SK-N-SH (cell line): ENCODE data around the gene STARD5. TPM values are rescaled to one million over a fixed set of nuclear protein-coding genes. Genes with fewer than 3 reads are reported as not detected.

Source experiments
- CTCF ChIA-PET: fragments of 300-600, 350-600 bp; formaldehyde crosslinking; extraction: SDS; loops from one replicate; lab custom pipeline; 2021; lab: Yijun Ruan, JAX
- POLR2A ChIA-PET: fragments of 350-600 bp; sonication (Branson Sonifier 250); formaldehyde crosslinking; extraction: SDS; loops from one replicate; lab custom pipeline; 2020; ENCODE audit warnings: antibody characterized with exemption, inconsistent platforms; lab: Yijun Ruan, JAX
- DNase-seq: peaks from one replicate; pipeline ENCODE4 v3.0.0; 2012
- H2AFZ ChIP-seq: fragments of 200-600 bp; sonication (generic); 2 replicates; pipeline ENCODE4 v1.8.1; 2016; ENCODE audit warnings: antibody characterized with exemption, mild to moderate bottlenecking, low read depth
- H3F3A ChIP-seq: fragments of 200-600 bp; sonication (generic); replicated peaks from 2 replicates; pipeline ENCODE3; 2016; ENCODE audit warnings: antibody characterized with exemption, mild to moderate bottlenecking; ENCODE audit not compliant: insufficient read depth
- H3K27ac ChIP-seq, 2 experiments: fragments of 200-500 bp in 1 of 2; fragments of 200-600 bp in 1 of 2; sonication (Bioruptor generic) in 1 of 2; sonication (generic), shearing (Covaris generic) in 1 of 2; 2 replicates each; pipeline versions ENCODE4 v1.5.1 to v1.6.1; 2014 to 2016; ENCODE audit warnings: low read depth in 2 of 2, inconsistent platforms in 1 of 2, low read length in 1 of 2, mild to moderate bottlenecking in 1 of 2, mixed read lengths in 1 of 2
- H3K27me3 ChIP-seq: fragments of 200-600 bp; sonication (generic), shearing (Covaris generic); 2 replicates; pipeline ENCODE4 v1.6.1; 2016; ENCODE audit warnings: mixed run types; ENCODE audit not compliant: insufficient read depth
- H3K36me3 ChIP-seq, 2 experiments: fragments of 200-500 bp in 1 of 2; fragments of 200-600 bp in 1 of 2; sonication (Bioruptor generic) in 1 of 2; sonication (generic) in 1 of 2; replicated peaks in 1 of 2; 2 replicates each; pipeline versions ENCODE3 to v1.5.1; 2014 to 2016; ENCODE audit warnings: low read length in 1 of 2, mild to moderate bottlenecking in 1 of 2; ENCODE audit not compliant: insufficient read depth in 2 of 2, control insufficient read depth in 1 of 2
- H3K4me1 ChIP-seq, 2 experiments: fragments of 200-500 bp in 1 of 2; fragments of 200-600 bp in 1 of 2; sonication (Bioruptor generic) in 1 of 2; sonication (generic), shearing (Covaris generic) in 1 of 2; 2 replicates each; pipeline versions ENCODE4 v1.5.1 to v1.6.1; 2014 to 2016; ENCODE audit warnings: low read depth in 1 of 2, low read length in 1 of 2, mixed run types in 1 of 2; ENCODE audit not compliant: insufficient read depth in 2 of 2, control insufficient read depth in 1 of 2
- H3K4me2 ChIP-seq: fragments of 200-600 bp; sonication (generic), shearing (Covaris generic); 2 replicates; pipeline ENCODE4 v1.6.1; 2017; ENCODE audit warnings: mixed run types
- H3K4me3 ChIP-seq, 2 experiments: fragments of 200-500 bp in 1 of 2; fragments of 200-600 bp in 1 of 2; sonication (Bioruptor generic) in 1 of 2; sonication (generic), shearing (Covaris generic) in 1 of 2; 2 replicates each; pipeline versions ENCODE4 v1.5.1 to v1.8.1; 2014 to 2016; ENCODE audit warnings: low read depth in 2 of 2, inconsistent platforms in 1 of 2, low read length in 1 of 2, mild to moderate bottlenecking in 1 of 2, mixed read lengths in 1 of 2, moderate library complexity in 1 of 2
- H3K79me2 ChIP-seq: fragments of 200-600 bp; sonication (generic); 2 replicates; pipeline ENCODE4 v1.8.1; 2017; ENCODE audit warnings: mild to moderate bottlenecking; ENCODE audit not compliant: insufficient read depth
- H3K9ac ChIP-seq: fragments of 200-600 bp; sonication (generic); 2 replicates; pipeline ENCODE4 v1.6.1; 2017; ENCODE audit warnings: mixed run types
- H3K9me2 ChIP-seq: fragments of 200-600 bp; sonication (generic); 2 replicates; pipeline ENCODE4 v1.6.1; 2017; ENCODE audit warnings: mixed run types
- H3K9me3 ChIP-seq: fragments of 200-600 bp; sonication (generic); 2 replicates; pipeline ENCODE4 v1.6.1; 2017; ENCODE audit warnings: mixed run types, mild to moderate bottlenecking, moderate library complexity
- H4K20me1 ChIP-seq: fragments of 200-600 bp; sonication (generic); 2 replicates; pipeline ENCODE4 v1.6.1; 2017; ENCODE audit warnings: mild to moderate bottlenecking, mixed run types; ENCODE audit not compliant: insufficient read depth
- FOXM1 ChIP-seq: IDR thresholded peaks from 2 replicates; pipeline ENCODE4 v1.4.0; 2012; ENCODE audit warnings: low read depth, mild to moderate bottlenecking
- MXI1 ChIP-seq: IDR thresholded peaks from 2 replicates; pipeline ENCODE4 v1.6.1; 2012; ENCODE audit warnings: mild to moderate bottlenecking, low read depth, low read length, improper control_type of control experiment
- NRF1 ChIP-seq: IDR thresholded peaks from 2 replicates; pipeline ENCODE4 v1.6.1; 2012; ENCODE audit warnings: low read depth, mild to moderate bottlenecking, low read length
- PBX3 ChIP-seq: IDR thresholded peaks from 2 replicates; pipeline ENCODE4; 2012
- TCF12 ChIP-seq: IDR thresholded peaks from 2 replicates; pipeline ENCODE4 v1.4.0; 2012
- TEAD4 ChIP-seq: IDR thresholded peaks from 2 replicates; pipeline ENCODE4 v1.4.0; 2012; ENCODE audit warnings: mild to moderate bottlenecking, borderline replicate concordance; ENCODE audit not compliant: insufficient read depth
- ZBTB33 ChIP-seq: IDR thresholded peaks from 2 replicates; pipeline ENCODE4 v1.4.0; 2012; ENCODE audit warnings: low read depth, borderline replicate concordance
- WGBS: methylation state at CpG from one replicate; pipeline ENCODE4 v1.1.6; 2017; ENCODE audit warnings: low lambda C conversion rate; 5-methylcytosine and 5-hydroxymethylcytosine counted together
- polyA plus RNA-seq, 3 experiments: library from polyadenylated mRNA; depleted of rRNA; stranded (reverse); fragments of >200 nt; gene quantifications; 2 replicates each; pipeline ENCODE4 v1.2.3, GENCODE V29; 2012
- TF ChIP-seq, protein P1 (sequence below): IDR thresholded peaks from 2 replicates; pipeline ENCODE4 v1.4.0; 2012; ENCODE audit warnings: low read depth, borderline replicate concordance

Gene STARD5
- polyA plus RNA-seq, 1 of the 3 experiments (the other 2 are of a cell fraction): 1.6 TPM

DNA sequence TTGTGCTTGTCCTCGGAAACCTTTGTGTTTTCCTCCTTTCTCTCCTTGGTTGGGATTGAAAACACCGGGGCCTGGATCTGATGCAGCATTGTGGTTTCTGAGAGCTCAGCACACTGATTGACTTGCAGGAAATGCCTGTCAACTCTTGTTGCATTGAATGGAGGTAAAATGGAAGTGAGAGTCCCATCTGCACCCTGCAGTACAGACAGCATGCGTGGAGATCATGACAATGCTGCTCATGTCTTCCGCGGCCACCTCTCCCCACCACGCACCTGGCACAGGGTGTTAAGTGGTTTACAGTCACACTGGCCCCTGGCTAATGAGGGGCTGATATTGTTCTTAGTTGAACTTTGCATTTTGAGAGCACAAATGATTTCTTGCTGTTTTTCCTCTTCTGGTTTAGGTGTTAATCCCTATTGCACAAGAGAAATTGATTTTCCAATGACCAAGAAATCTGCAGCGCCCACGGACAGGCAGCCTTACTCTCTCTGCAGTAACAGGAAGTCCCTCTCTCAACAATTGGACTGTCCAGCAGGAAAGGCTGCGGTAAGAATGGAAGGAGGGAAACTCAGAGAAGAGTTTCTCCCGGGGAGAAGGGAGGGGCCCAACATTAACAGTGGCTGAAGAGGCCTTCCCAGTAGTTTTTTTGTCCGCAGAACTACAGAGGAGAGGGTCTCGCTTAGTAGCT is 58.5 kb downstream of the STARD5 start:
- DNase-seq: no peak
- Histone ChIP-seq H3K9ac (no peak overlapping the region), H3K27ac (no peak overlapping the region), H2AFZ (no peak overlapping the region), H3K36me3 (no peaks in the 10 kb centered on the region), H3K4me2 (peak overlapping the region; percentile 47; the same call in 1 of the 2 replicates), H3F3A (no peaks in the 10 kb centered on the region), H4K20me1 (no peaks in the 10 kb centered on the region), H3K9me3 (no peaks in the 10 kb centered on the region), H3K9me2 (no peaks in the 10 kb centered on the region), H3K4me3 (peak overlapping the region in 1 of 2 experiments; percentile 45; a peak in 1 of 4 replicates)
- ChIA-PET CTCF (interaction anchor here (0.6 to 8.5 kb wide), 84 partner anchors 8 to 817 kb away, joined by 3 to 451 read pairs (median 8); partner anchors contain the start of gene CEMIP), POLR2A (interaction anchor here (2.0 to 2.2 kb wide), 2 partner anchors 105 to 159 kb away, joined by 4 to 8 read pairs; no protein-coding TSS in a partner anchor)
- WGBS: 41% methylated on average over 12 of the region's 12 CpGs
- TF ChIP-seq PBX3 (0 out of 2 replicates have a peak, but pooled peaks have one; percentile 27), MXI1 (no peak)
- TF ChIP-seq, all 33 proteins: peak for 1
- peaks cover 12% of the 10 kb centered on the region; the same call in 1 of the 2 replicates for H3K27me3 ChIP-seq
- peaks cover 5 to 11% of the 10 kb centered on the region in 2 experiments; a peak in 2 of 4 replicates for H3K4me1 ChIP-seq
- no peaks in the 10 kb centered on the region for H3K79me2 ChIP-seq

DNA sequence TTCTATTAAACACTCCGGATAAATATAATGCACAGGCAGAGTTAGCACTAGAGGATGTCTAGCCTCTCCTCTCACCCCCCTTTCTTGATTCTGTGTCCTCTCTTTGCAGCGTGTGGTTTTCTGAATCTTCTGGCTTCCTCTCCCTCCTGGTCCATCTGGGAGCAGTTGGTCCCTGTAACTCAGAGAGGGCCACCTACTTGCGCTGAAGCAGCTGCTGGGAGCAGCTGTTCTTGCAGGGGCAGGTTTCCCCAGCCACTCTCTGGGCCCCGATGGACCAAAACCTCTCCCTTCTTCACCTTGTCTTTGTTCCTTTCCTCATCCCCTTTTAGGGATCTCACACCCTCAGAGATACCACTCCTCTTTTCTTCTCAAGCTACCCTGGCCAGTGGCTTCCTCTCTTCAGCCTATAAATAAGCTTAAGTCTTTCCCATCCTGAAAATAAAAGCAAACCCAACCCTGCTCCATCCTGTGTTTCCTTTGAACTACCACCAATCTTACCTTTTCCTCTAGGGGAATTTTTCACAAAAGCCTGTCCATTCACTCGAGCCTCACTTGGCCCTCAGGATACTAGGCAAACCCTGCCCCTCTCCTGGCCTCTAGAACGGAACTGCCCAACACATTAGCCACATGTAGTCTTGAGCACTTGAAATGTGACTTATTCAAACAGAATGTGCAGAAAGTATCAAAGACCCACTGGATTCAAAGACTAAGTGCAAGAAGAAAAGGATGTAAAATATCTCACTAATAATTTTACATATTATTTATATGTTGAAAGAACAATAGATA is 59.7 kb downstream of the STARD5 start:
- 51% methylated on average over 6 of the region's 6 CpGs for WGBS
- H3K27ac ChIP-seq: no peak overlapping the region
- ChIA-PET CTCF (interaction anchor here (1.0 to 8.5 kb wide), 12 partner anchors 7 to 295 kb away, joined by 3 to 451 read pairs (median 34); no protein-coding TSS in a partner anchor), POLR2A (no interaction called here)
- no peaks in the 10 kb centered on the region for H3F3A ChIP-seq
- no peak overlapping the region for H3K4me2 ChIP-seq
- no peaks in the 10 kb centered on the region for H3K9me3 ChIP-seq
- no peak for DNase-seq
- H3K36me3 ChIP-seq: no peaks in the 10 kb centered on the region
- peaks cover 5 to 8% of the 10 kb centered on the region in 2 experiments; a peak in 2 of 4 replicates for H3K4me1 ChIP-seq
- no peaks in the 10 kb centered on the region for H3K79me2 ChIP-seq
- H3K9me2 ChIP-seq: no peaks in the 10 kb centered on the region
- TF ChIP-seq NRF1 (no peak), TCF12 (no peak), FOXM1 (no peak), ZBTB33 (no peak), TEAD4 (no peak)
- TF ChIP-seq, protein P1, sequence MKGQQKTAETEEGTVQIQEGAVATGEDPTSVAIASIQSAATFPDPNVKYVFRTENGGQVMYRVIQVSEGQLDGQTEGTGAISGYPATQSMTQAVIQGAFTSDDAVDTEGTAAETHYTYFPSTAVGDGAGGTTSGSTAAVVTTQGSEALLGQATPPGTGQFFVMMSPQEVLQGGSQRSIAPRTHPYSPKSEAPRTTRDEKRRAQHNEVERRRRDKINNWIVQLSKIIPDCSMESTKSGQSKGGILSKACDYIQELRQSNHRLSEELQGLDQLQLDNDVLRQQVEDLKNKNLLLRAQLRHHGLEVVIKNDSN: no peak
- no peak overlapping the region for H3K4me3 ChIP-seq
- H3K27me3 ChIP-seq: peaks cover 15% of the 10 kb centered on the region; the same call in 1 of the 2 replicates
- H2AFZ ChIP-seq: no peak overlapping the region
- H4K20me1 ChIP-seq: no peaks in the 10 kb centered on the region
- no peak overlapping the region for H3K9ac ChIP-seq
